Activated naive CD8-positive, alpha-beta T cell (primary cell): ENCODE measurements around the gene TMEM217.
A peak's percentile ranks its signal among the peaks of the same experiment; 100 is the strongest.

Experiments used
- H3K27ac Mint-ChIP-seq: one replicate; pipeline ENCODE4 v1.8.0; 2021; ENCODE audit warnings: mixed read lengths
- H3K27me3 Mint-ChIP-seq: one replicate; pipeline ENCODE4 v1.8.0; 2021; ENCODE audit warnings: mixed read lengths
- H3K36me3 Mint-ChIP-seq: one replicate; pipeline ENCODE4 v1.8.0; 2021; ENCODE audit warnings: mixed read lengths
- H3K4me1 Mint-ChIP-seq: one replicate; pipeline ENCODE4 v1.8.0; 2021; ENCODE audit warnings: low read depth, mixed read lengths
- H3K4me3 Mint-ChIP-seq: one replicate; pipeline ENCODE4 v1.8.0; 2021; ENCODE audit warnings: mild to moderate bottlenecking, mixed read lengths
- H3K9me3 Mint-ChIP-seq: one replicate; pipeline ENCODE4 v1.8.0; 2021; ENCODE audit warnings: low read depth, mixed read lengths

The TMEM217 gene

DNA sequence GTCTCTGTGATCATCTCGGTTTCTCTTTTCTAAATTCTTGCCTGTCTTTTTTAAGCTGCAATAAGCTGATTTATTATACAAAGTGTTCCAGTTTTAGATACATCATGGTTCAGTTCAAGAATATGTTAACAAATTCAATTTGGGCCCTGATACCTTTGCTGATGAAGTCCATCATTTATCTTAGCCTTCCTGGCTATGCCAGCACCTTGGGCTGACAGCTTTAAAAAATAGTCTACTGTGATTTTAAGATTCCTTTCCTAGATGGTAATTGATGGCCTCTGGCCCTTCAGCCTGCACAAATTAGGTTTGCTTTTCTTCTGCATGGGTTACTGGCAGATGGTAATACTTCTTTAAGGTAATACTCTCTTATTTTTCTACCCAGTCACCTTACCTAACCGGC lies 7.1 kb upstream of the TMEM217 start:
- H3K4me3 Mint-ChIP-seq: no peak overlapping the region
- no peaks in the 10 kb centered on the region for H3K27me3 Mint-ChIP-seq
- H3K27ac Mint-ChIP-seq: no peak overlapping the region
- H3K9me3 Mint-ChIP-seq: no peaks in the 10 kb centered on the region
- H3K4me1 Mint-ChIP-seq: peaks cover 41% of the 10 kb centered on the region
- H3K36me3 Mint-ChIP-seq: peaks cover 10% of the 10 kb centered on the region

DNA sequence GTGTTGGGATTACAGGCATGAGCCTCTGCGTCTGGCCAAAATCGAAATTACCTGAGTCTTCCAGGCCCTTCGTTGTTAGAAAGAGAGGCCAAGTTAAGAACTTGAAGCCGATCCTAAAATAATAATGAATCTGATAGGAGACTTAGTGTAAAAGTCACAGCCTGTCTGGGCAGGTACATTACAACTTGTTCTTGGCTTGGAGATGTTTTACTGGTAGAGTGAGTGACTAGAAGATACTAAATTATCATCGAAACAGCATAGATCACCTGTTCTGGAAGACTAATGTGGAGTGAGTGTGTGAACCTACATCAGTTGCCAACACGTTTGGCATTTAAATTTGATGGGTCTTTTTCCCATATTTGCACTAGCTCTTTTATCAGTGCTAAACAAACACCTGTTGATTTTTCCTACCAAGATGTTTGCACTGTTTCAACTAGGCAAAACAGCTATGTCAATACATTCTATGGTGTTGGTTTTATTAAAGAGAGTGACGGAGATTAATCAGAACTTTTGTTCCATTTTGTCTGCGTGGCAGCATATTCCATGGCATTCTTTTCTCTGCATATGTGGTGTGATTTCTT lies 4.6 kb upstream of the TMEM217 start:
- peaks cover 57% of the 10 kb centered on the region for H3K4me1 Mint-ChIP-seq
- H3K9me3 Mint-ChIP-seq: no peaks in the 10 kb centered on the region
- no peak overlapping the region for H3K4me3 Mint-ChIP-seq
- no peaks in the 10 kb centered on the region for H3K27me3 Mint-ChIP-seq
- H3K27ac Mint-ChIP-seq: peak overlapping the region; percentile 56
- H3K36me3 Mint-ChIP-seq: peaks cover 4% of the 10 kb centered on the region

DNA sequence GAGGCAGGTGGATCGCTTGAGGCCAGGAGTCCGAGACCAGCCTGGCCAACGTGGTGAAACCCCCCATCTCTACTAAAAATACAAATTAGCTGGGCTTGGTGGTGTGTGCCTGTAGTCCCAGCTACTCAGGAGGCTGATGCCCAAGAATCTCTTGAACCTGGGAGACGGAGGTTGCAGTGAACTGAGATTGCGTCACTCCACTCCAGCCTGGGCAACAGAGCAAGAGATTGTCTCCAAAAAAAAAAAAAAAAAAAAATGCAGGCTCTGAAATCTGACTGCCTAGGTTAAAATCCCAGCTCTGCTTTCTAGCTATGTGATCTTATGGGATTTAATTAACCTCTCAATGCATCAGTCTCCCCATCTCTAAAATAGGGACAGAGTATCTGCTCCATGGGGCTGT lies 3.3 kb upstream of the TMEM217 start:
- Mint-ChIP-seq H3K9me3 (no peaks in the 10 kb centered on the region), H3K4me1 (peaks cover 66% of the 10 kb centered on the region), H3K27me3 (no peaks in the 10 kb centered on the region), H3K27ac (peak overlapping the region; percentile 50), H3K4me3 (no peak overlapping the region), H3K36me3 (peaks cover 4% of the 10 kb centered on the region)

DNA sequence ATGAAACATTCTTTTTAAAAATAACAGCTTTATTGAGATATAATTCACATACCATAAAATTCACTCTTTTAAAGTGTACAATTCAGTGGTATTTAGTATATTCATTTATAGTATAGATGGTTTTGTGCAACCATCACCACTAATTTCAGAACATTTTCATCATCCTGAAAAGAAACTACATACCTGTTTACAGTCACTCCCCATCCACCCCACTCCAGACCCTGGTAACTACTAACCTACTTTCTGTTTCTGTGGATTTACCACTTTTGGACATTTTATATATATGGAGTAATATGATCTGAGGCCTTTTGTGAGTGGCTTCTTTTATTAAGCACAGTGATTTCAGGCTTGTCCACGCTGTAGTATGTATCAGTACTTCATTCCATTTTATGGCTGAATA lies 2.5 kb upstream of the TMEM217 start:
- peak overlapping the region; percentile 31 for H3K4me3 Mint-ChIP-seq
- peaks cover 4% of the 10 kb centered on the region for H3K36me3 Mint-ChIP-seq

DNA sequence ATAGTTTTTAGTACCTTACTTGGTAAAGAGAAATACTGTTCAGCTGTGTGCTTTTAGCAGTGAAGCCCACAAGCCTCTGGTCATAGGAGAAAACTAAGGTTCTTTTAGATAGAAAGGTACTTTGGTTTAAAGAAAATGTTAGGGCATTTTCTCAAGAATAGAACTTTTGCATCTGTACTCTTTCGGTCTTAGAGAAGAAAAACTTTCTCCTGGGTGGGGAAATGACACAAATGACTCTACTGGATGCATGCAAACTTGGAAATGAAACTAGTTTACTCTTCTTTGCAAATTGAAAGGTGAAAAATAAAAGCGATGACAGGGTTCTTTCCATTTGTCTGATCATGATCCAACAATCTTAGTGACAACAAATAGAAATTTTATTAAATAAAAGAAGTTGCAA lies 2.1 kb upstream of the TMEM217 start:
- Mint-ChIP-seq H3K4me3 (peak overlapping the region; percentile 90), H3K36me3 (peaks cover 4% of the 10 kb centered on the region), H3K4me1 (peaks cover 60% of the 10 kb centered on the region)

More for the DNA sequence above, 2.5 kb upstream of the TMEM217 start:
- Mint-ChIP-seq H3K27ac (peak overlapping the region; percentile 41), H3K9me3 (no peaks in the 10 kb centered on the region), H3K27me3 (no peaks in the 10 kb centered on the region), H3K4me1 (peaks cover 64% of the 10 kb centered on the region)

DNA sequence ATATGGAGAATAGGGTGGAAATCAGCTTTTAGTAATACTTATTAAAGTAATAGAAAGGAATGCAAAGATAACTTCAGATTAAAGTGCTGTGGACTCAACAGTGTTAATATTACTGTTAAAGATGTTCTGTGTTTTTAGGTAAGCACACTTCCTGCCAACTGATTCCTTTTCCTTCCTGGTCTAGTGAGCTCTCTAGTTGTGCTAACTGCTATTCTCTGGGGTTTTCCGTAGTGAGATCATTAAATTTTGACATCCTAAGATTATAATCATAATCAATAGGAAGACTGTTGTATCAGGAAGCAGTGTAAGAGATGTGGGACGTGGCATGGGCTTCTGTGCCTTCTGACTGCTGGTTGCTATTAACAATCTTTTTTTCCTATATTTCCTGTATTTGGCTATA lies 1.2 kb upstream of the TMEM217 start:
- H3K9me3 Mint-ChIP-seq: no peaks in the 10 kb centered on the region
- no peaks in the 10 kb centered on the region for H3K27me3 Mint-ChIP-seq
- peaks cover 4% of the 10 kb centered on the region for H3K36me3 Mint-ChIP-seq
- H3K27ac Mint-ChIP-seq: peak overlapping the region; percentile 95
- H3K4me1 Mint-ChIP-seq: peaks cover 54% of the 10 kb centered on the region
- peak overlapping the region; percentile 90 for H3K4me3 Mint-ChIP-seq

More for the DNA sequence above, 2.1 kb upstream of the TMEM217 start:
- H3K9me3 Mint-ChIP-seq: no peaks in the 10 kb centered on the region
- peak overlapping the region; percentile 95 for H3K27ac Mint-ChIP-seq
- no peaks in the 10 kb centered on the region for H3K27me3 Mint-ChIP-seq

DNA sequence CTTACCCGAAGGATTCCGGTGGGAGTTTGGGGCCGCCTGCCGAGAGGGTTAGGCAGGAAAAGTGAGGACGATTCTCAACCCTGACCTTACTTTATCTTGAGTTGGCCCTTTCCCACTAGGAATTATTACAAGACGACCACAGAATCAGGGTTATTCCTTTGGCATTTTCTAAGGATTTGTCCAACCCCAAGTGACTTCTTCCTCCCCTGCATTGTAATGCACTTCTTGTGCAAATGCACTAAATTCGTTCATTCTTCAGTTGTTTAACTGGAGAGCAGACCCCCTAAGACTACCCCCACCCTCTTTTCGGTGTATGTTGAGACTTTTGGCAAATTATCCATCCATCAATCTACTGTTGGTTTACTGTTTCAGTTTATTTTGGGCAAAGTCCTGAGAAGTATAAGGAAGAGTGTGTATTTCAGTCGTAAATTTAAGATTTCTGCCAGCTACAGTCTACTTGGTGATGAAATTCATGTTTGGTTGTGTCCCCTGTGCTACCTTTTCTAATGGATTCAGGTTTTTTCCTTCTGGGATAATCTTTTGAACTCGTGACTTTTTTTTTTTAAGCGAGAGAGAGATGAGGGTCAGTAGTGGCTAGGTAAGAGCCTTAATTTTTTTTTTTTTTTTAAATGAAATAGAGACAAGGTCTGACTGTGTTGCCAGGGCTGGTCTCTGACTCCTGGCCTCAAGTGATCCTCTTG lies 611 bp upstream of the TMEM217 start:
- peak overlapping the region; percentile 90 for H3K4me3 Mint-ChIP-seq
- H3K27me3 Mint-ChIP-seq: no peaks in the 10 kb centered on the region
- peaks cover 7% of the 10 kb centered on the region for H3K36me3 Mint-ChIP-seq
- peak overlapping the region; percentile 95 for H3K27ac Mint-ChIP-seq
- no peaks in the 10 kb centered on the region for H3K9me3 Mint-ChIP-seq
- peaks cover 52% of the 10 kb centered on the region for H3K4me1 Mint-ChIP-seq

DNA sequence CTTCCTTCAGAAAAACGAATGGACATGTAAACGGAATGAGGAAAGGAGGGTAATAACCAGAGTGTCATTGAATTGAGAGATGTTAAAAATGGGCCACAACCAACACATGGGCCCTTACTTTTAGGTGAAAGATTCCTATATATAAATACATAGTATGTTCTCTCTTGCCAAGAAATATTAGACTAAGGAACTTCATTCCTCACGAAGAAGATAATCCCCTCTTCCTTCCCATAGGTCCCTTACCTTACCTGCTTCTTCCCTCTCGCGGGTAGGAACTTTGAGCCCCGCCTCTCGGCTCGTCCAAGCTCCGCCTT lies 667 bp downstream of the TMEM217 start:
- Mint-ChIP-seq H3K4me1 (peaks cover 41% of the 10 kb centered on the region), H3K27ac (peak overlapping the region; percentile 95), H3K36me3 (peaks cover 2% of the 10 kb centered on the region), H3K9me3 (no peaks in the 10 kb centered on the region), H3K4me3 (peak overlapping the region; percentile 90), H3K27me3 (no peaks in the 10 kb centered on the region)

DNA sequence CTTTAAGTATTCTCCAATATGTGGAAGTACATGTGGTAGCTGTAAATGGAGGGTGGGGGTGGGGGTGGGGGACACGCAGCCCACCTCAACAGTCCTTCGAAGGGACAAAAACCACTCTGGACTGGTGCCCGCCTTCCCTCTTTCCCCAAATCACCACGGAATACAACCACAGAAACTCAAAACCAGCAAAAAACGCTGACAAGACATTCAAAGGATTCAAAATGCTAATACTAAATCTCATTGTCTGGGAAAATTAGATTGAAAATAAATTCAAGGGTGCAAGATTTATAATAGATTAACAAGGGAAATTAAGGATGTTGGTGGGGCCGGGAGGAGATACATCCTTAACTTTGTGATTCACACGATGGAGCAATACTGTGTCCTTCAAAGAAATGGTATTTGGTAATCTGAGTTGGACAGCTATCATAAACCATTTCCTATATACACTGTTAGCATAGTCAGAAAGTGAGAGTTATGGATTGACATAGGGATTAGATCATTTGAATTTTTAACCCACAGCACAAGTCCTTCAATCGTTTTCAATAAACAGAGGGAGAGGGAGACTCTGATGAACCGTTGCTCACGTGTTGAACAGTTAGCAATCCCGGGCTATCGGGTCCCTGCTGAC lies 1.1 kb downstream of the TMEM217 start:
- peaks cover 2% of the 10 kb centered on the region for H3K36me3 Mint-ChIP-seq
- no peaks in the 10 kb centered on the region for H3K27me3 Mint-ChIP-seq
- H3K4me3 Mint-ChIP-seq: peak overlapping the region; percentile 90
- H3K27ac Mint-ChIP-seq: peak overlapping the region; percentile 95
- peaks cover 40% of the 10 kb centered on the region for H3K4me1 Mint-ChIP-seq
- no peaks in the 10 kb centered on the region for H3K9me3 Mint-ChIP-seq

DNA sequence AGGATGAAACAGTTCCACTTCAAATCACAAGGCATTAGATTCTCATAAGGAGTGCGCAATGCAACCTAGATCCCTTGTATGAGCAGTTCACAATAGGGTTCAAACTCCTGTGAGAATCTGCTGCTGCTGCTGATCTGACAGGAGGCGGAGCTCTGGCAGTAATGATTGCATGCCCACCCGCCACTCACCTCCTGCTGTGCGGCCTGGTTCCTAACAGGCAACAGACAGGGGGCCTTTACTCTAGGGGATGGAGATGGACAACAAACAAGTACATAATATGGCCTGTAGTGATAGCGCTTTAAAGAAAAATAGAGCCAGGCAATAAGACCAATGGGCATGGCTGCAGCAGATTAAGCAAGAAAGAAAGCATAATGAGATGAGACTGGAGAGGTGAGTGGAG lies 3.1 kb downstream of the TMEM217 start:
- H3K4me1 Mint-ChIP-seq: peaks cover 27% of the 10 kb centered on the region
- H3K4me3 Mint-ChIP-seq: no peak overlapping the region
- no peak overlapping the region for H3K27ac Mint-ChIP-seq
- peaks cover 2% of the 10 kb centered on the region for H3K36me3 Mint-ChIP-seq
- H3K9me3 Mint-ChIP-seq: no peaks in the 10 kb centered on the region
- no peaks in the 10 kb centered on the region for H3K27me3 Mint-ChIP-seq

DNA sequence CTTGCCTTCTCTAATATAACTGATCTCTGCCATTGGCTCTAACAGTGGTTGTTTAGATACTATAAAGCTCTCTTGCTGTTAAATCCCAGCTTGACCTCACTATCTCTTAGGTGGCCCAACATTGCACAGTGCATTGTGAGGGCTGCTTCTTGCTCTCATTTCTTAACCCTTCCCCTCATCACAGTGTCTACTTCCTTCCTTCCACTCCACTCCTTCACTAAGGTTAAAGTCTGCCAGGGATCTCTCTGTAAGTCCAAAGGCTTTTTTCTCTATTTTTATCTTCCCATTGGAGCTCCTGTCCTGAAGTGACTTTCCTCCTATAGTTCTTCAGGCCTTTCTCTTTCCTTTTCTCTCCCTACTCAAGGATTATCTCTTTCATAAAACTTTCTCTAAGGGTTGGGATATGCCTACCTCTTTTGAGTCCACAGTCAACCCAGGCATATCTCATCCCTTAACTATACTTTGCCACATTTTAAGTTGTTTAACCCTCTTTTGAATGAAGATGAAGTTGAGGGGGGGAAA lies 4.4 kb downstream of the TMEM217 start:
- no peak overlapping the region for H3K27ac Mint-ChIP-seq
- peaks cover 2% of the 10 kb centered on the region for H3K36me3 Mint-ChIP-seq
- peaks cover 14% of the 10 kb centered on the region for H3K4me1 Mint-ChIP-seq
- H3K9me3 Mint-ChIP-seq: no peaks in the 10 kb centered on the region
- no peak overlapping the region for H3K4me3 Mint-ChIP-seq
- no peaks in the 10 kb centered on the region for H3K27me3 Mint-ChIP-seq

DNA sequence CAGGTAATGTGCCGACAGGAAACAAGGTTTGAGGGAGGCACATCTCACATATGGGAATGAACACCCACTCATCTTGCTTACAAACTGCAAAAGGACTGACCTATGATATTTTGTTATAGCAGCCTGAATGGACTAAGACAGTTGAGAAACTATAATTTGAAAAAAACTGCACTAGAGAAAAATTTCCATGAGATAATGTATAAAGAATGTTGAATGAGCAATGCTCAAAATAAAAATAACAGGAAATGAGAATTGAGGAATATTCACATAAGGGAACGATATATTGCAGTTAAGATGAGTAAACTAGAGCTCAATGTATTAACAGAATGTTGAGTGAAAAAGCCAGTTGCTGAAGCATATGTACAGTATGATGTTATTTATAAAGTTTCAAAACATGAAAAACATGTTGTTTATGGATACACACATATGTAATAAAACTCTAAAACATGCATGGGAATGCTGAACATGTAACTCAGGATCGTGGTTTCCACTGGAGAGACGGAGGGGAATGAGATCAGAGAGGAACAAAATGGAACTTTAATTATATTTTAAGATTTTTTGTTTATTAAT lies 6.6 kb downstream of the TMEM217 start:
- Mint-ChIP-seq H3K27me3 (no peaks in the 10 kb centered on the region), H3K4me1 (peaks cover 2% of the 10 kb centered on the region), H3K27ac (no peak overlapping the region), H3K4me3 (no peak overlapping the region), H3K36me3 (peaks cover 6% of the 10 kb centered on the region), H3K9me3 (no peaks in the 10 kb centered on the region)

DNA sequence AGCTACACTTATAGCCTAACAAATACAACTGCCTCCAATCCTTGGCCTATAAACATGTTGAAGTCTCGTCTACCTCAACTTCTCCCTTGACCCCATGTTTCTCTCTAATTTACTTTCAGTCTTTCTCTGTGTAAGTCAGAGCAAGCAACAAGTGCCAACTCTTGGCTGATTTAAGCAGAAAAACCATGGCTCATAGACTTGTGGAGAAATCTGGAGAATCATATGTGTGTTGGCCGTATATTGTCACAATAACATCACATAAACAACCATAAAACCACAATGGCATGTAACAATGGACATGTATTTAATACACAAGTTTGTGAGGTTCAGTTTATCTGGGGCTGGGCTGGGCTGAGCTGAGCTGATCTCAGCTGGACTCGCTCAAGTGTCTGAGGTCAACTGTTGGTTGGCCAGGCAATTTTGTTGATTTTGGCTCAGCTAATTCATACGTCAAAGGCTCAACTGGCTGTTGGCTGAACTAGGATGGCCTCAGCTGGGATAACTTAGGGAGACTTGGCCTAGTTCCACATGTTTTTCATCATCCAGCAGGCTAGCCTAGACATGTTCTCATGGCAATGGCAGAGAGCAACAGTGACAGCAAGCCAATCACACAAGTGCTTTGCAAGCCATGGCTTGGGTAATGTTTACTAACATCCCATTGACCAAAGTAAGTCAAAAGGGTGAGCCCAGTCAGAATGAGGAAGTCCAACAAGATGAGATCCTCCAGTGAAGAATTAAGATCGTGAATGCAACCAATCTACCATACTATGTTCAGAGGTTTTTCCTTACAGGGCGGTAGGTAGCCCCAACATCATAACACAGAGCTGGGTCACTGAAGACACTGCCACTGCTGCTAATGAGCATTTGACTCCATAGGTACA lies 13.3 kb downstream of the TMEM217 start:
- peaks cover 4% of the 10 kb centered on the region for H3K36me3 Mint-ChIP-seq
- H3K27ac Mint-ChIP-seq: no peak overlapping the region
- peaks cover 15% of the 10 kb centered on the region for H3K4me1 Mint-ChIP-seq
- H3K27me3 Mint-ChIP-seq: peaks cover 1% of the 10 kb centered on the region
- no peaks in the 10 kb centered on the region for H3K9me3 Mint-ChIP-seq
- no peak overlapping the region for H3K4me3 Mint-ChIP-seq

DNA sequence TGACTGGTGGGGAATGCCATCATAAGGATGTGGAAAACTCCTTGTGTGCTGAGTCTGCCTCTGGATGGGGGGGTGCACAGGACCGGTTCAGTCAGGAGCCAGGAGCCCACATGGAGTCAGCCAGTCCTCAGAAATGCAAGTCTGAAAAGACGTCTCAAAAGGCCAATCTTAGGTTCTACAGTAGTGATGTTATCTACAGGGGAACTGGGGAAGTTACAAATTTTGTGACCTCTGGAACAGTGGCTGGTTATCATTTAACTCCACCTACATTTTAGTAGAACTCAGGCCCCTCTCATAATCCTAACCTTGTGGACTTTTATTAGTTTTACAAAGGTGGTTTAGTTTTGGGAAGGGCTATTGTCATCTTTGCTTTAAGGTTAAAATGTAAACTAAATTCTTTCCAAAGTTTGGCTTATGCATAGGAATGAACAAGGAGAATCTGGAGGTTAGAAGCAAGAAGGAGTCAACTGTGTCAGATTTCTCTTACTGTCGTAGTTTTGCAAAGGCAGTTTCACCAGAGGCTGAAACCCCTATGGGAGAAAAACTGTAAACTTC lies 14.1 kb downstream of the TMEM217 start:
- H3K36me3 Mint-ChIP-seq: peaks cover 4% of the 10 kb centered on the region

More for the DNA sequence above, 14.1 kb downstream of the TMEM217 start:
- H3K9me3 Mint-ChIP-seq: no peaks in the 10 kb centered on the region
- H3K27ac Mint-ChIP-seq: no peak overlapping the region
- H3K4me1 Mint-ChIP-seq: peaks cover 18% of the 10 kb centered on the region
- H3K27me3 Mint-ChIP-seq: peaks cover 1% of the 10 kb centered on the region
- no peak overlapping the region for H3K4me3 Mint-ChIP-seq
